SK-N-SH treated with all-trans-retinoic acid at 6 μM for 48 hours (cell line): ENCODE results near the gene KMT2B.

Source experiments
- ATAC-seq: fragments of 200-7000 bp; cut with Tn5 transposase; 3 replicates; pipeline ENCODE4 v1.9.1; 2020; ENCODE audit warnings: mild to moderate bottlenecking, moderate library complexity
- ARNTL ChIP-seq: fragments of 450-650 bp; formaldehyde crosslinking; IDR thresholded peaks from 2 replicates; pipeline ENCODE4 v1.5.0; 2020; ENCODE audit warnings: low read depth, mild to moderate bottlenecking, moderate library complexity, borderline replicate concordance
- BACH2 ChIP-seq: fragments of 250-450 bp; sonication (Bioruptor Pico); IDR thresholded peaks from 2 replicates; pipeline ENCODE4 v1.9.0; 2021; ENCODE audit warnings: mild to moderate bottlenecking, borderline replicate concordance
- CREB5 ChIP-seq: fragments of 250-450 bp; sonication (Bioruptor Pico); IDR thresholded peaks from 2 replicates; pipeline ENCODE4 v1.5.1; 2020; ENCODE audit warnings: low read depth, mild to moderate bottlenecking, moderate library complexity
- CSRNP3 ChIP-seq: fragments of 250-450 bp; sonication (Bioruptor Pico); IDR thresholded peaks from 2 replicates; pipeline ENCODE4 v1.5.1; 2021; ENCODE audit warnings: mild to moderate bottlenecking, moderate library complexity
- ESRRG ChIP-seq: fragments of 250-450 bp; sonication (Bioruptor Pico); IDR thresholded peaks from 2 replicates; pipeline ENCODE4 v1.6.1; 2021; ENCODE audit warnings: mild to moderate bottlenecking
- GLIS3 ChIP-seq: fragments of 250-450 bp; sonication (Bioruptor Pico); IDR thresholded peaks from 2 replicates; pipeline ENCODE4 v1.5.0; 2020; ENCODE audit warnings: mild to moderate bottlenecking, moderate library complexity
- ISL1 ChIP-seq: fragments of 250-450 bp; sonication (Bioruptor Pico); IDR thresholded peaks from 2 replicates; pipeline ENCODE4 v2.1.2; 2022; ENCODE audit warnings: mild to moderate bottlenecking, moderate library complexity
- OSR1 ChIP-seq: fragments of 250-450 bp; sonication (Bioruptor Pico); IDR thresholded peaks from 2 replicates; pipeline ENCODE4 v1.8.0; 2022; ENCODE audit warnings: moderate library complexity, mild to moderate bottlenecking, inconsistent platforms
- PATZ1 ChIP-seq: fragments of 250-450 bp; sonication (Bioruptor Pico); IDR thresholded peaks from 2 replicates; pipeline ENCODE4 v1.8.0; 2020; ENCODE audit warnings: mild to moderate bottlenecking, moderate library complexity, borderline replicate concordance
- POU6F1 ChIP-seq: fragments of 250-450 bp; sonication (Bioruptor Pico); IDR thresholded peaks from 2 replicates; pipeline ENCODE4 v1.8.0; 2021; ENCODE audit warnings: low read depth, mild to moderate bottlenecking, moderate library complexity, borderline replicate concordance
- PPARA ChIP-seq: fragments of 250-450 bp; sonication (Bioruptor Pico); IDR thresholded peaks from 2 replicates; pipeline ENCODE4 v1.5.0; 2020; ENCODE audit warnings: mild to moderate bottlenecking, borderline replicate concordance
- RARB ChIP-seq: fragments of 250-450 bp; sonication (Bioruptor Pico); IDR thresholded peaks from 2 replicates; pipeline ENCODE4 v1.8.0; 2021; ENCODE audit warnings: mild to moderate bottlenecking, moderate library complexity
- SNAI2 ChIP-seq: fragments of 250-450 bp; sonication (Bioruptor Pico); IDR thresholded peaks from 2 replicates; pipeline ENCODE4 v1.5.0; 2020; ENCODE audit warnings: mild to moderate bottlenecking, moderate library complexity
- TCF4 ChIP-seq: fragments of 250-450 bp; sonication (Bioruptor Pico); IDR thresholded peaks from 2 replicates; pipeline ENCODE4 v1.8.0; 2021; ENCODE audit warnings: mild to moderate bottlenecking, moderate library complexity, borderline replicate concordance
- TSHZ2 ChIP-seq: fragments of 250-450 bp; sonication (Bioruptor Pico); IDR thresholded peaks from 2 replicates; pipeline ENCODE4 v1.5.0; 2020; ENCODE audit warnings: mild to moderate bottlenecking, moderate library complexity
- ZC3H10 ChIP-seq: fragments of 250-450 bp; sonication (Bioruptor Pico); IDR thresholded peaks from 2 replicates; pipeline ENCODE4 v1.5.1; 2021; ENCODE audit warnings: mild to moderate bottlenecking, moderate library complexity
- ZFP30 ChIP-seq: fragments of 450-650 bp; formaldehyde crosslinking; IDR thresholded peaks from 2 replicates; pipeline ENCODE4 v1.5.0; 2022; ENCODE audit warnings: mild to moderate bottlenecking, moderate library complexity
- ZNF565 ChIP-seq: fragments of 450-650 bp; formaldehyde crosslinking; conservative IDR thresholded peaks from 2 replicates; pipeline ENCODE4 v1.5.0; 2020; ENCODE audit warnings: low read depth, mild to moderate bottlenecking, moderate library complexity
- ZNF70 ChIP-seq: fragments of 450-650 bp; formaldehyde crosslinking; IDR thresholded peaks from 2 replicates; pipeline ENCODE4 v1.5.0; 2020; ENCODE audit warnings: mild to moderate bottlenecking, moderate library complexity
- ZNF8 ChIP-seq: fragments of 450-650 bp; formaldehyde crosslinking; IDR thresholded peaks from 2 replicates; pipeline ENCODE4 v1.5.0; 2020; ENCODE audit warnings: mild to moderate bottlenecking, moderate library complexity

Gene KMT2B

GRCh38 chr19:35703343-35703742 is 14.5 kb upstream of the KMT2B start (continued):
- TF ChIP-seq POU6F1 (no peak), GLIS3 (CRISPR knock-in tag) (no peak), CSRNP3 (CRISPR knock-in tag) (no peak), ESRRG (CRISPR knock-in tag) (no peak), ZNF8 (CRISPR knock-in tag) (no peak), ZC3H10 (CRISPR knock-in tag) (no peak)

- no peak for TF ChIP-seq ZC3H10 (CRISPR knock-in tag)
- no peak for TF ChIP-seq ZNF565 (CRISPR knock-in tag)
- no peak for TF ChIP-seq PPARA (CRISPR knock-in tag)
- no peak for TF ChIP-seq TCF4 (CRISPR knock-in tag)
- no peak for TF ChIP-seq ZNF70 (CRISPR knock-in tag)
- peak; percentile 48 for ATAC-seq
These were observed 13.6 kb upstream of the KMT2B start, which contains the start of gene ZBTB32 for GRCh38 chr19:35704218-35704617. Gene ZBTB32 (plus strand): TSS chr19:35704558. CDS start chr19:35714627, 10,069 bp downstream.

- ATAC-seq, result no peak
- no peak for TF ChIP-seq ISL1 (CRISPR knock-in tag)
- no peak for TF ChIP-seq ZC3H10 (CRISPR knock-in tag)
- no peak for TF ChIP-seq BACH2 (CRISPR knock-in tag)
- no peak for TF ChIP-seq GLIS3 (CRISPR knock-in tag)
- no peak for TF ChIP-seq OSR1 (CRISPR knock-in tag)
- TF ChIP-seq ZNF565 (CRISPR knock-in tag), result no peak
- TF ChIP-seq ESRRG (CRISPR knock-in tag), result no peak
- no peak for TF ChIP-seq CREB5 (CRISPR knock-in tag)
- TF ChIP-seq TCF4 (CRISPR knock-in tag), result no peak
- TF ChIP-seq ZNF8 (CRISPR knock-in tag), result no peak
- no peak for TF ChIP-seq ARNTL
- TF ChIP-seq SNAI2, result no peak
- TF ChIP-seq ZFP30, result no peak
- no peak for TF ChIP-seq RARB (CRISPR knock-in tag)
- no peak for TF ChIP-seq TSHZ2
- no peak for TF ChIP-seq CSRNP3 (CRISPR knock-in tag)
- no peak for TF ChIP-seq POU6F1
- no peak for TF ChIP-seq PATZ1 (CRISPR knock-in tag)
These were observed 9.4 kb upstream of the KMT2B start for GRCh38 chr19:35708391-35708790.
